Measurements from ENCODE around the gene SLC26A9.
A peak's percentile ranks its signal among the peaks of the same experiment; 100 is the strongest.

SLC26A9 gene

GRCh38 chr1:205976036-205976435 is 32.8 kb upstream of the SLC26A9 start (continued):
- TF ChIP-seq ZNF558 (tag by site-specific recombination; IDR thresholded peaks at IDR 0.05): no peak

GRCh38 chr1:205975387-205975998 is 32.2 kb upstream of the SLC26A9 start:
- POLR2A ChIA-PET: no interaction called here
- H3K9me3 ChIP-seq (ENCODE audit: control insufficient read depth, insufficient read depth, low read depth, low read length): no peaks in the 10 kb centered on the region
- H3K4me3 ChIP-seq (ENCODE audit: low read depth, low read length): no peak overlapping the region
- CTCF ChIA-PET: interaction anchor here (0.6 to 6.2 kb wide), 5 partner anchors 15 to 316 kb away, joined by 3 to 527 read pairs (median 82); no protein-coding TSS in a partner anchor
- H3K27ac ChIP-seq (ENCODE audit: extremely low read depth, low read depth, low read length): no peak overlapping the region
- no peaks in the 10 kb centered on the region for H3K4me1 ChIP-seq (ENCODE audit: control insufficient read depth, insufficient read depth, low read length)
- no peaks in the 10 kb centered on the region for H3K36me3 ChIP-seq (ENCODE audit: control insufficient read depth in 2 of 2, insufficient read depth in 1 of 2, low read length in 2 of 2)
- TF ChIP-seq GFI1B (tag by site-specific recombination; IDR thresholded peaks at IDR 0.05) (no peak), EGR2 (tag by site-specific recombination; IDR thresholded peaks at IDR 0.05; ENCODE audit: low read depth) (peak; percentile 39; the same call in 1 of the 2 replicates), ZIC2 (tag by site-specific recombination; IDR thresholded peaks at IDR 0.05) (0 out of 2 replicates have a peak, but pooled peaks have one; percentile 7), ZFHX2 (tag by site-specific recombination; conservative IDR thresholded peaks at IDR 0.05) (peak; percentile 64)

- H3K36me3 ChIP-seq (ENCODE audit: control insufficient read depth in 2 of 2, insufficient read depth in 1 of 2, low read length in 2 of 2): no peaks in the 10 kb centered on the region
- H3K4me3 ChIP-seq (ENCODE audit: low read depth, low read length): no peak overlapping the region
- no peaks in the 10 kb centered on the region for H3K9me3 ChIP-seq (ENCODE audit: control insufficient read depth, insufficient read depth, low read depth, low read length)
- ChIA-PET CTCF (no interaction called here), POLR2A (no interaction called here)
- H3K27ac ChIP-seq (ENCODE audit: extremely low read depth, low read depth, low read length): no peak overlapping the region
- no peaks in the 10 kb centered on the region for H3K4me1 ChIP-seq (ENCODE audit: control insufficient read depth, insufficient read depth, low read length)
- TF ChIP-seq ZNF280C (tag by site-specific recombination; IDR thresholded peaks at IDR 0.05) (no peak), ZNF423 (tag by site-specific recombination; IDR thresholded peaks at IDR 0.05) (no peak), ZNF157 (tag by site-specific recombination; IDR thresholded peaks at IDR 0.05) (peak; percentile 10; the same call in 1 of the 2 replicates), ZNF248 (tag by site-specific recombination; IDR thresholded peaks at IDR 0.05) (0 out of 2 replicates have a peak, but pooled peaks have one; percentile 7), ZSCAN30 (tag by site-specific recombination; IDR thresholded peaks at IDR 0.05) (no peak), ZNF521 (tag by site-specific recombination; IDR thresholded peaks at IDR 0.05) (peak; percentile 61; the same call in 1 of the 2 replicates), ZNF785 (tag by site-specific recombination; IDR thresholded peaks at IDR 0.05) (peak; percentile 17; the same call in 1 of the 2 replicates), ZBTB49 (tag by site-specific recombination; IDR thresholded peaks at IDR 0.05; ENCODE audit: low read depth) (no peak), PRDM1 (tag by site-specific recombination; IDR thresholded peaks at IDR 0.05) (no peak), PATZ1 (tag by site-specific recombination; IDR thresholded peaks at IDR 0.05) (no peak), ZNF426 (tag by site-specific recombination; IDR thresholded peaks at IDR 0.05) (no peak), ZNF391 (tag by site-specific recombination; IDR thresholded peaks at IDR 0.05; ENCODE audit: borderline replicate concordance, low read depth) (no peak), ZSCAN23 (tag by site-specific recombination; IDR thresholded peaks at IDR 0.05) (0 out of 2 replicates have a peak, but pooled peaks have one; percentile 59), ZNF266 (tag by site-specific recombination; IDR thresholded peaks at IDR 0.05; ENCODE audit: low read depth) (0 out of 2 replicates have a peak, but pooled peaks have one; percentile 11), ZNF18 (tag by site-specific recombination; IDR thresholded peaks at IDR 0.05) (peak; percentile 94), ZNF549 (tag by site-specific recombination; IDR thresholded peaks at IDR 0.05) (no peak), SCRT2 (tag by site-specific recombination; IDR thresholded peaks at IDR 0.05) (no peak), GFI1B (tag by site-specific recombination; IDR thresholded peaks at IDR 0.05) (no peak), BCL6B (tag by site-specific recombination; IDR thresholded peaks at IDR 0.05) (peak; percentile 2; the same call in 1 of the 2 replicates)
These were observed 31.5 kb upstream of the SLC26A9 start for GRCh38 chr1:205974712-205975111.
